LHCN-M2 (cell line): ENCODE measurements around the gene FBXW7. TPM values are rescaled to one million over a fixed set of nuclear protein-coding genes. Genes with fewer than 3 reads are reported as not detected.
"Not testable (repeated sequence)": the region's sequence is repeated elsewhere in the genome, so short reads cannot be mapped to it uniquely, and the experiment has no call there.

Experiments
- DNase-seq: peaks from one replicate; pipeline ENCODE4 v3.0.0-alpha.2; 2012; ENCODE audit warnings: low read depth
- total RNA-seq: library from RNA; depleted of rRNA; stranded (reverse); fragments of >200 nt; gene quantifications from 2 replicates; pipeline ENCODE4 v1.2.3, GENCODE V29; 2014

The FBXW7 gene
- total RNA-seq, 1 experiment from 2014 or later = 20.1 TPM

DNA sequence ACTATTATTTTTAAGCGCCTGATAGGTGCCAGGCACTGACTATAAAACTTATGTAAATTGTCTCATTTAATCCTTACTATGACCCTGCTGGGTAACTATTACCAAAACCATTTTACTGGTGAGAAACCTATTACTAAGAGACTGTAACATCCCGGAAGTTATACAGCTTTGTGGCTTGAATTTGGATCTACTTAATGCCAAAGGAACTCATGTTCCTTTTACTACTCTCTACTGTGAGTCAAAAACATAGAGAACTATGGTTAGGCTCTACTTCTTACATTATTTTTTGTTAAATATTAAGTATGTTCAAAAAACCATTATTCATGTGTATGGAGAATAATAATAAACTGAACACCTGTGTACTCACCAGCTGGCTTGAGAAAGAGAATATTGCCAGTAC lies 14.8 kb upstream of the FBXW7 start:
- DNase-seq = not testable (repeated sequence)

DNA sequence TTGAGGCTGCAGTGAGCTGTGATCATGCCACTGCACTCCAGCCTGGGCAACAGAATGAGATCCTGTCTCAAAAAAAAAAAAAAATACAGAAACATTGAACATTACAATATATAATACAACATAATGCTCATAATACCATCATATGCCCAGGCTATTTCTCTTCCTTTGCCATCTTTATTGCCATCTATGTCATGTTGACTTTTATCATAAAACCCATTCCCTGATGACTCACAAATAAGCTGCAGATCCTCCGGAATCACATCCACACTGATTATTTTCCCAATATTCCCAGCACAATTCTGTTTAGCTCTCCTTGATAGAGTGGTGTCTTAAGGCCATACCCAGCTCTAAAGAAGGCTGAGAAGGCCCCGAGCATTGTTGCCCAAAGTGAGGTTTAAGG lies 9.2 kb upstream of the FBXW7 start:
- DNase-seq = no peak

GRCh38 chr4:152544533-152544932 lies 8.6 kb upstream of the FBXW7 start:
- not testable (repeated sequence) for DNase-seq

DNA sequence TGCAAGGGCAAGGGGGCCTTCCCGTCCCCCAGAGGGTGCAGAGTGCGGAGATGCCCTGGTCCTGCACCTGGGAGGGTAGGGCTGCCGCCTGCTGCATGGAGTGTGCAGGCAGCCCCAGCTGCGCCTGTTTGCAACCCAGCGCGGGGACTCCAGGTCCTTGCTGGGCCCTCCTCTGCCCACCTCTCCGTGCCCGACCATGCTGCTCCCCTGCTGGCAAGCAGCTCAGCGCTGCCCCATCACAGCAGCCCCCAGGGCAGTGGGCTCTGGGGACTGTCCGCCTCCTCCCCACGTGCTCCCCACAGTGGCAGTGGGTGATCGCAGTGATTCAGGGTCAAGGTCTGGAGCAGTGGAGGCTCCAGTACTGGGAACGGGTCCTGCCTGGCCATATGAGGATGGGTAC lies 5.0 kb upstream of the FBXW7 start:
- no peak for DNase-seq

- DNase-seq = no peak
These were observed 4.4 kb upstream of the FBXW7 start for GRCh38 chr4:152540293-152540674.

GRCh38 chr4:152539556-152540292 lies 3.8 kb upstream of the FBXW7 start:
- DNase-seq = no peak

GRCh38 chr4:152537881-152538280 lies 2.0 kb upstream of the FBXW7 start:
- no peak for DNase-seq

GRCh38 chr4:152536545-152537182 lies 772 bp upstream of the FBXW7 start:
- peak; percentile 62 for DNase-seq

- DNase-seq = no peak
These were observed 461 bp downstream of the FBXW7 start for GRCh38 chr4:152535360-152535902.

DNA sequence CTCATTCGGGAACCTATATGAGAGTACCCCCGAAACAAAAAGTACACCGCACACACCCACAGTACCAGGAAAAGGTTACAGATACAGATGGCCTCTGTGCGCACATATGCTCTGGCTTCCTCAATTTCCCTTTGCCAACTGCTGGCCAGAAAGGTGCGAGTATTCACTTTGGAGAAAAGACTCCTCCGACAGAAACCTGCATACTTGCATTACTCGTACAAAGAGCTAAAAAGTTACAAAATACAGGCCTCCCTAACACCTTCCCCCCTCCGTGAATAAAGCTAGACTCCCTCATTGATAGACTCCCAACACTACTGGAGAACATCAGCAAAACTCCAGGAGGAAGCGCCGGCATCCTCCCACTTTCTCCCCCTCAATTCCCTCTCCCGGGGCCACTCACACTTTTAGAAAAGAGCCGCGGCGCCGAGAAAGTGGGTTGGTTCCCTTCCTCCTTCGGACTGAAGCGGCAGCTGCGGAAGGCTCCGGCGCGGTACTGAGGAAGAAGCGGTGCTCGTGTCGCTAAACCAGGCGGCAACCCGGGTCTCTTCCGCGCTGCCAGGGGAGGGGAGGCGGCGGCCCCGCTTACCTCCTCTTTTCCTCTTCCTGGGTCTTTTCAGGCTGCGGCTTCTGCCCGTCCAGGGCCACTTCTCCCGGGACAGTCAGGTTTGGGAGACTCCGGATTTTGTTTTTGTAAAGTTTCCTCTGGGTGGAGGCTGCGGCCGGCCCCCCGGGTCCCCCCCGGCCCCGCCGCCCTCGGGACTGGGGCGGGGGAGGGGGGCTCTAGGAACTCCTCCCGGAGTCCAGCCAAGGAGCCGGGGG lies 1.1 kb downstream of the FBXW7 start:
- peak; percentile 17 for DNase-seq

DNA sequence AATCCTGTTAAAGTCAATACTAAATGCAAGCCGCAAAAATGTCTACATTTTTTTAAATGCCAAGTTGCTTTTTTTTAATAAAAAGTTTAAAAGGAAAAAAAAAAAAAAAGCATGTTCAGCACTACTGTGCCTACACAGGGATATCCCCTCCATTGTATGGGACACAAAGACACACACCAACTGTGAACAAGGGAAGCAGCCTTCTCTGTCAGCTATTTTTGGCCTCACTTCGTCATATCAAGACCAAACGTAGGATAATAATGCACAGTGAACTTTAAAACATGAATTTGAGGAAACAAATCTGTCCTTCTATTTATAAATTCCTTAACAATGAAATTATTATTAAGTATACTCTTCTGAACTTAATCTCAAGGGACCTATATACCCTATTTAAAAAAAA lies 4.4 kb downstream of the FBXW7 start:
- DNase-seq = no peak

DNA sequence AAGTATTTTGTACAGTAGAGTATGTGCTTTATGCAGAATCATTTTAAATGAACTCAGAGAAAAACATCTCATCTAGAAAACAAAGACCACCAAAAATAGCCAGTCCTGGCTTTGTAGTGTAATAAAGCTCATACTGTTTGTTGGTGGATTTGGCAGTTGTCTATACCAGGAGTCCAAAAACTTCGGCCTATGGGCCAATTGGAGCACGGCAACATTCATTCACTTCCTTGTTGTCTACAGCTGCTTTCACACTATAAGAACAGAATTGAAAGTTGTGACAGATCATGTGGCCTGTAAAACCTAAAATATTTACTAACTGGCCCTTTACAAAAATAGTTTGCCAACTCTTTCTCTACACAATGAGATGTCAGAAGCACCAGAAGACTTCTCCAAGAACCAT lies 5.3 kb downstream of the FBXW7 start:
- DNase-seq = no peak

GRCh38 chr4:152529880-152530279 lies 6.0 kb downstream of the FBXW7 start:
- no peak for DNase-seq

- DNase-seq = no peak
These were observed 7.8 kb downstream of the FBXW7 start for GRCh38 chr4:152528060-152528459.

- no peak for DNase-seq
These were observed 10.0 kb downstream of the FBXW7 start for GRCh38 chr4:152525878-152526277.

- DNase-seq = no peak
These were observed 11.5 kb downstream of the FBXW7 start for GRCh38 chr4:152524427-152524826.

GRCh38 chr4:152523731-152524130 lies 12.2 kb downstream of the FBXW7 start:
- DNase-seq = no peak

DNA sequence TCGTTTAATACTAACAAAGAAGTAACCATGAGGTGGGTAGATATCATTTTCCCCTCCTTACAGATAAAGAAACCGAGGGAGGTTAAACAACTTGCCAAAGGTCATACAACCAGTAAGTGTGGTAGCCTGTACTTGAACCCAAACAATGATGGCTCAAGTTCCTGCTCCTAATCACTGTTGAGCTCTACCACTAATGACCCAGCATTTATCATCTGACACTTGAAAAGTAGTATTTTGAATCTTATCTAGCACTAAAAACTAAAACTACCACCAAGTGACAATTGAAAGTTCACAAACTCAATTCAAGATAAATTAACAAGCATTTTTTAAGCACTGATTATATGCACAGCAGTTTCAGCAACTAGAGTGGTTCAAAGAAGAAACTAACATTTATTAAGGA lies 13.1 kb downstream of the FBXW7 start:
- no peak for DNase-seq

- DNase-seq = no peak
These were observed 13.6 kb downstream of the FBXW7 start for GRCh38 chr4:152522245-152522644.

DNA sequence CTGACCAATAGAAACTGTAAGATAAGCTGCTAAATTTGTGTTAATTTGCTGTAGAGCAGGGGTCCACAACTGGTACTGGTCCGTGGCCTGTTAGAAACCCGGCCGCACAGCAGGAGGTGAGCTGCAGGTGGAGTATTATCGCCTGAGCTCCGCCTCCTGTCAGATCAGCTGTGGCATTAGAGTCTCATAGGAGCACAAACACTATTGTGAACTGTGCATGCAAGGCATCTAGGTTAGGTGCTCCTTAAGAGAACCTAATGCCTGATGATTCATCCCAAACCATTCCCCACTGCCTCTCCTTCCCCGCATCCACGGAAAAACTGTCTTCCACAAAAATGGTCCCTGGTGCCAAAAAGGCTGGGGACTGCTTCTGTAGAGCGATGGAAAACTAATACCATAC lies 19.7 kb downstream of the FBXW7 start:
- DNase-seq = peak; percentile 27

DNA sequence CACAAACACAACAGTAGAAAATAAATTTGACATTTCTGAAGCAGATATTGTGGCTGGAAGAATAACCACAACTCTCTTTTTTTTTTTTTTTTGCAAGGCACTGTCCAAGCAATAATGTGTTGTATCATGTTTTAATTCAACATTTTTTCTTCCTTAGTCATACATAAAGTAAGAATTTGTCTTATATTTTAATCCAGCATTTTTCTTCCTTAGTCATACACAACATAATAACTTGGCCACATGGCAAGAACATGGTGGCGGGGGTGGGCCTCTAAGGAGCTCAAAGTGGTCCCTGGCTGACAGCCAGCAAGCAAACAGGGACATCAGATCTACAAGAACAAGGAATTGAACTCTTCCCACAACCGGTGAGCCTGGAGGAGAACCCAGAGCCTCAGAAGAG lies 20.2 kb downstream of the FBXW7 start:
- DNase-seq = peak; percentile 77

DNA sequence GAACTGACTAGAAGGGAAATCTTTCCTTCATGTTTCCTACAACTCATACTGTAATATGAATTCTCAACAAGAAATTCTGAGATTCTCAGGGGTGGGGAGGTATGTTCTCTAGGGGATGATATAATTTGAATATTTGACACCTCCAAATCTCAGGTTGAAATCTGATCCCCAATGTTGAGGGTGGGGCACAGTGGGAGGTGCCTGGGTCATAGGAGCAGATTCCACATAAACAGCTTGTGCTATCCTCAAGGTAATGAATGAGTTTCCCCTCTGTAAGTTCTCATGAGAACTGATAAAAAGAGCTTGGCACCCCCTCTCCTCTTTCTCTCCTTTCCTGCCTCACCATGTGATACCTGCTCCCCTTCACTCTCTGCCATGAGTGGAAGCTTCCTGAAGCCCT lies 21.5 kb downstream of the FBXW7 start:
- DNase-seq = no peak
